SW 1271 (cell line): ENCODE results near the gene LONP1.
"Not testable (repeated sequence)": the region's sequence is repeated elsewhere in the genome, so short reads cannot be mapped to it uniquely, and the experiment has no call there.

ENCODE experiments used
- DNase-seq, 2 experiments: peaks; one replicate each; lab custom pipeline; 2025; lab: John Stamatoyannopoulos, UW

LONP1 gene

DNA sequence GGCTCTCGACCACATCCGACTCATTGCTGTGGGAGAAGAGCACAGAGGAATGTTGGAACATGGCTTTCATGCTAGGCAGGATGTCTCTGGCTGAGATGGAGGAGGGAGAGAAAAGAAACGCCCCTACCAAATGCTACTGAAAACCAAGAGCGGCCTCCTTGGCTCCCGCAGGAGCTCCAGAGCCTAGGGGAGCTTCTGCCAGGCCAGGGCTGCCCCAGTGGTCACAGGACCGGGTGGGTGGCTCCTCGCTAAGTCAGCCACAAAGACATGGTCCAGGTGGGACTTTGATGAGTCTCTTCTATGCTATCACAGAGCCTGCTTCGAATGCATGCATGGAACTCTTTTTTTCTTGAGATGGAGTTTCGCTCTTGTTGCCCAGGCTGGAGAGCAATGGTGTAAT lies 6.7 kb downstream of the LONP1 start:
- no peak for DNase-seq

DNA sequence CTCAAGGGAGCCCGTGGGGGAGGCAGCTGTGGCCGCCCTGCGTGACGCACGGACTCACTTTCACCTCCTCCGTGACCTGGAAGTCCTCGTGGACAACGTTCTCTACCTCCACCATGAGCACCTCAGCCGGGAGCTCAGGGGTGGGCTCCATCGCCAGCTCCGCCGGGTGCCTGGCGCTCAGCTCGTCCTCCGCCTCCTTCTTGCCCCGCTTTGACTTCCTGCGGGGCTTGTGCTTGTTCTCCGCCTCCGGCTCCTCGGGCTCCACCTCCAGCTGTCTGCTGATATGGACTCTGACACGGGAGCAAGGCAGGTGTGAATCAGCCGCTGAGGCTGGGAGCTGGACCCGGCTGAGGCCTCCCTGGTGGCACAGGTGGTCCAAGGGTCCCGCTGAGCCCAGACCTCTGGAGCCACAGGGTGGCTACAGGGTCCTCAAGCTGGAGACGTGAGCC lies 8.2 kb downstream of the LONP1 start:
- no peak for DNase-seq

GRCh38 chr19:5711025-5711424 lies 8.9 kb downstream of the LONP1 start:
- DNase-seq, result no peak

- DNase-seq, result no peak
Measured at GRCh38 chr19:5707576-5708575, 12.1 kb downstream of the LONP1 start.

GRCh38 chr19:5706876-5707573 lies 12.9 kb downstream of the LONP1 start:
- DNase-seq, result no peak

- no peak for DNase-seq
Measured at GRCh38 chr19:5705552-5705951, 14.4 kb downstream of the LONP1 start.

DNA sequence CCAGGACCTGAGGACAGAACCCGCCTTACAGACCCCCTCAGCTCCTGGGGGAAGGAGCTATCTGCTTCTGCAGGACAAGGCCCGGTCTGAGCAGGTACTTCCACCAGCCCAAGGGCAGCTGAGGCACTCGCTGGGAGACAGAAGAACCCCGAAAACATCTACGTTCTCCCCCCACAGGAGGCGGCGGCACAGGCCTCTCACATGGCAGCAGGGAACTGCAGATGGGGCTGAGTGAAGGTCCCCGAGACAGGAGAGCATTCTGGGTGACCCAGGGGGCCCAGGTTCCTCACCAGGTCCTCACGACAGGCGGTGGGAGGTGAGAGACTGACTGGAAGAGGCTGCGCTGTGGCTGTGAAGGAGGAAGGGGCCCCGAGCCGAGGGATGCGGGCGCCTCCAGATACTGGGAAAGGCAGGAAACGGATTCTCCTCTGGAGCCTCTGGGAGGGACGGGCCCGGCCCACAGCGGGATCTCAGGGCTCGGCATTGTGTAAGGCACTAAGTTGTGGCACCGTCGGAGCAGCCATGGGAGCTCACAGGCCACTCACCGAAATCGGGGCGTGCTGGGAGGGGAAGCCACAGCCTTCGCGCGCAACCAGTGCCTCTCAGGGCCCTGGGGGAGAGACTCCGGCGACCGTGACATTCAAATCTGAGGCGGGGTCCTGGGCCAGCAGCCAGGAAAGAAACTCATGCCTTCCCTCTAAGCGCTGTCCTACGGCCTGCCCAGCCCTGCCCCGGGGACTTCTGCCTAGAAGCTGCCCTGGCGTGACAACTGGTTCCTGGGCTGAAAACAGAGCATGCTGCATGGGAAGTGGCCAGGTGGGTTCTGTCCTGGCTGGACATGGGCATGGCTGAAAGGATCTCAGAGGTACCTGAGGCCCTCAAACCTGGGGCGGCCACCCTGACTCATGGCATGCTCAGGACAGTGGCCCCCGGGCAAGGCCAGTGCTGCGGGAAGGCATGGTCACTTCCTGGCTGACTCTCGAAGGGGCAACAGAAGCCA lies 15.8 kb downstream of the LONP1 start:
- no peak for DNase-seq

- DNase-seq, result not testable (repeated sequence)
Measured at GRCh38 chr19:5702053-5702410, 17.9 kb downstream of the LONP1 start.

DNA sequence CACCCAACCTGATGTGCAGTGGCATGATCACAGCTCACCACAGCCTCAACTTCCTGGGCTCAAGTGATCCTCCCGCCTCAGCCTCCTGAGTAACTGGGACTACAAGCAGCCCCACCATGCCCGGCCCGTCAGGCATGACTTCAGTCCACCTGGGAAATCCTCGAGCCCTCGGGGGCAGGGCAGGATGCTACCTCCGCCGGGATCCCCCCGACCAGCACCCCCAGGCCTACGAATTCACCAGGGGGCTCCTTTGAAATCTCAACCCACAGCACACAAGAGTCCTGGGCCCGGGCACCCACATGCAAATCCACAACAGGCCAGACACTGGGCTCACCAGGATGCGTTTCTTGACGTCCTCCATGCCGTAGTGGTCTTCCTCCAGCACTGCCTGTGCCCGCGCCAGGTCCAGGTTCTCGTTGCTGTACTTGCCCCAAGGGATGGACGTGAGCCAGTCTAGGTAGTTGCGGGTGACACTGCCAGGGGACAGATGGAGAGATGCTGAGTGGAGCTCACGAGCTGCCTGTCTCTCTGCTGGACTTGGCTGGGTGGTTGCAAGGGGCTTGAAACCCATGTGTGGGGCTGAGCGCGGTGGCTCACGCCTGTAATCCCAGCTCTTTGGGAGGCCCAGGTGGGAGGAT lies 19.4 kb downstream of the LONP1 start:
- no peak for DNase-seq

GRCh38 chr19:5698635-5699422 lies 21.1 kb downstream of the LONP1 start:
- DNase-seq, result no peak

GRCh38 chr19:5697890-5698634 lies 21.9 kb downstream of the LONP1 start:
- DNase-seq, result no peak

DNA sequence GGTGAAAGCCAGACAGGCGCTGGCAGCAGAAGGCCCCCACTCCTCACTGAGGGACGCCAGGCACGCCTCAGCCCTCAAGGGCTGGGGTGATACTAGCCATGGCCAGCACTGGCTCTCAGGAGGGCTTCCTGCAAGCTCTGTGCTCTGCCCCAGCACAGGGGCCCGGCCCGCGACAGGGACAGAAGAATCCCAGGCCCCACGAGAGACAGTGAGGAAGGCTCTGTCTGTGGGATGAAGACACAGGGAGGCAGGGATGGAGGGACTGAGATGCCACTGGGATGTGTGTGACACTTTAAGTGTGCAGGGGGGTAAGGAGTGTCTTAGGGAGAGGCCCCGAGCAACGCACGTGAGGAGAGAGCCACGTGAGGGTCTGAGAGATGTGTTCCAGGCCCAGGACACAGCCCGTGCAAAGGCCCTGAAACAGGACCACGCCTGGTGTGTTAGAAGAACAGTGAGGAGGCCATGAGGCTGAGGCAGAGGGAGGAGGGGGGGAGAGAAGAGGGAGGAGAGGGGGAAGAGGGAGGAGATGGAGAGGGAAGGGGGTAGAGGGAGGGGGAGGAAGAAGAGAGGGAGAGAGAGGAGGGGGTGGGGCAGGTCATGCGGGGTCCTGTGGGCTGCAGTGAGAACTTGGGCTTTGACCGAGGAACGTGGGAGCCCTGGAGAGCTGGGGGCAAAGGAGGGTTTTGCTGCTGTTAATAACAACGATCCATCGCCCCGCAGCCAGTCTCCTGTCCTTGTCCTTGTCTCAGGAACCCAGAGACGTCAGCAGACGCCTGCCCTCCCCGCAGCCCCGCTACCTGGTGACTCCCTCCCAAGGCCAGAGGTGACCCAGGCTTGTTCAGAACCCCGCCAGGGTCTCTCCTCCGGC lies 22.7 kb downstream of the LONP1 start:
- no peak for DNase-seq

DNA sequence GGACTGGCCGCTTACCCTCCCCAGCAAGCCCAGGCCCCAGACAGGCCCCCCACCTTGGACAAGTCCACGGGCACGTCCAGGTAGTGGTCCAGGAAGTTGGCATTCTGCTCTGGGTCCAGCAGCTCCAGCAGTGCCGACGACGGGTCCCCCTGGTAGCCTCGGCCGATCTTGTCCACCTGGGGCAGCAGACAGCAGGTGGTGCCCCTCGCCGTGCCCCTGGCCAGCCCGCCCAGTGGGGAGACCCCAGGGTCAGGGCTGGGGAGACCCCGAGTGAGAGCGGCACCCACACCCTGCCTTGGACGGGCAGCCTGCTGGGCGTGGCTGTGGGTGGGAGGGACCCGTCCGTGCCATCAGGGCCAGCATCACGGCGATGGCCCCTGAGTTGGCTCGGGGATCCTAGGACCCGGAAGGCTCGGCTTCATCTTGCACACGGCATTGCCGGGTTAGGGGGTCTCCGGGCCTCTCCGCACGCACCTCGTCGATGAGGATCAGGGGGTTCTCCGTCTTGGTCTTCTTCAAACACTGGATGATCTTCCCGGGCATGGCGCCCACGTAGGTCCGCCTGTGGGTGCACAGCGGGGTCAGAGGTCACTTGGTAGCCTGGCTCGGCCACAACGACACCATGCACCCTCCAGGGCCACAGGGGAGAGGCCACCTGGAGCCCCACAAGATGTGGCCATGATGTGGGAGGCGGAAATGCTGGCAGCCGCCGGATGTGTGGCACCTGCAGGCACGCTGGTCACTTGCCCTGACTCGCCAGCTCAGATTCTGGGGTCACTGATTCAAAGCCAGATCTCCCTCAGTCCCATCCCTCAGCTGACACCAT lies 23.5 kb downstream of the LONP1 start:
- no peak for DNase-seq

DNA sequence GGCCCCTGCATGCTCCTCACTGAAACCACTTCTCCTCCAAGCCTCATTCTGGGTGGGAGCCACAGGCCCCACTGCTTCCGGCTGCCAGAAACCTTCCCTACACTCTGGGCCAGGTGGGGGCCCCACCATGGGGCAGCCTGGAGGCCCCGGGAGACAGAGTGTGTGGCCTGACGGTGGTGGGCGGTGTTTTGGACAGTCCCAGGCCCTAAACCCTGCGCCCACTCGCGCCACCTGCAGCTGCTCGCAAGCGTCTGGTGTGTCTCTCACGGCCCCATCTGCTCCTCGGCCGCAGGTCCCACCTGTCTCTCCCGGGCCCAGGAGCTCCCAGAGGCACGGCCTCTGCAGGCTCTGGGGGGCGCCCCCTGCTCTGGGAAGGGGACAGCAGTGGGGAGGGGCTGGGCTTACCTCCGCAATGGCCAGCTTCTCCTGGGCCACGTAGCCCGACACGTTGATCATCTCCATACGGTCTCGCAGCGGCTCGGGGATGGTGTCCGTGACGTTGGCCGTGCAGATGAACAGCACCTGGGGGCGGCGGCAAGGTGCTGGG lies 24.2 kb downstream of the LONP1 start:
- no peak for DNase-seq

GRCh38 chr19:5694956-5695648 lies 24.8 kb downstream of the LONP1 start:
- DNase-seq, result no peak

DNA sequence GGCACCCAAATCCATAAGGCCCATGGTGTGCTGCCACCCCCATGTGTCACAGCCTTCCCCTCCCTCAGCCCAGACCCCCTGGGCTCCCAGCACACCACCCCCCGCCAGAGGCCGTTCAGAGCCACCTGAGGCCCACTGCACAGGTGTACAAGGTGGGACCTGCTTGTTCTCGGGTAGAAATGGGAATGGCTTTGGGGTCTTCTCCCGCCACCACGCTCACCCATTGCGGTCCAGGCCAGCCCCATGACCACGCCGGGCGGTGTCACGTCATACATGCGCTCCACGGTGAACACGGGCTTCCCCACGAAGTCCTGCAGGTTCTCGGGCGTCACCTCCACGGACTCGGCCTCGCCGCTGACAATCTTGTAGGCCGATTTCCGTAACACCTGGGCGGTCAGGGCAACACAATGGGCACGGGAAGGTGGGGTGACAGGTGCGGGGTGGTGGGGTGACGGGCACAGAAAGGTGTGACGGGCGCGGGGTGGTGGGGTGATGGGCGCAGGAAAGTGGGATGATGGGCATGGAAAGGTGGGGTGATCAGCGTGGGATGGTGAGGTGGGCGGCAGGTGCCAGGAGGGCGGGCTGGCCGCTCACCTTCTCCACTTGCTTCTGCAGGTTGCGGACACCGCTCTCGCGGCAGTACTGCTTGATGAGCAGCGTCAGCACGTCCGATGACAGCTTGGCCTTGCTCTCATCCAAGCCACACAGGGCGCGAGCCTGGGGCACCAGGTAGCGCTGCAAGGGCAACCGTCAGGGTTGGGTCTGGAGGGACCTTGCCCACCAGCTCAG lies 25.6 kb downstream of the LONP1 start:
- no peak for DNase-seq
